Gastroesophageal sphincter (tissue), 3 donors: ENCODE data around the gene MPLKIP.

ENCODE experiments used
- CTCF ChIP-seq, 4 experiments: fragments of 200-600 bp in 2 of 4; fragments of 450-650 bp in 2 of 4; sonication (generic) in 1 of 4; IDR thresholded peaks; one replicate each; pipeline ENCODE4 v1.5.1; 2017 to 2019; ENCODE audit warnings: antibody characterized with exemption in 4 of 4, mild to moderate bottlenecking in 2 of 4, moderate library complexity in 2 of 4
- EP300 ChIP-seq: sonication (generic); formaldehyde crosslinking; IDR thresholded peaks from one replicate; pipeline ENCODE4 v1.6.1; 2017; ENCODE audit warnings: antibody characterized with exemption, mild to moderate bottlenecking
- POLR2A ChIP-seq, 2 donors: fragments of 450-650 bp; IDR thresholded peaks; one replicate each; pipeline ENCODE4 v1.6.1; 2017; ENCODE audit warnings: antibody characterized with exemption in 2 of 2, mild to moderate bottlenecking in 2 of 2, moderate library complexity in 1 of 2
- POLR2AphosphoS5 ChIP-seq: sonication (generic); formaldehyde crosslinking; IDR thresholded peaks from one replicate; pipeline ENCODE4 v1.6.1; 2017; ENCODE audit warnings: antibody characterized with exemption

- TF ChIP-seq POLR2AphosphoS5 (no peak), CTCF (IDR thresholded peaks at IDR 0.05) (no peak), POLR2A (IDR thresholded peaks at IDR 0.05) (no peak), EP300 (no peak)
Observed at GRCh38 chr7:40077849-40078248, 56.6 kb downstream of the MPLKIP start.
